Liver (tissue), 9 donors: ENCODE measurements around the gene HMX1. TPM values are rescaled to one million over a fixed set of nuclear protein-coding genes. Genes with fewer than 3 reads are reported as not detected.

Source experiments
- DNase-seq: peaks from one replicate; pipeline ENCODE4 v3.0.0-alpha.2; 2017; ENCODE audit warnings: low spot score
- H3K27ac ChIP-seq, 2 donors: one replicate each; pipeline ENCODE4 v1.7.0; 2013; ENCODE audit warnings: inconsistent platforms in 2 of 2, low read length in 2 of 2, control low read depth in 1 of 2, low read depth in 1 of 2, mild to moderate bottlenecking in 1 of 2
- H3K27me3 ChIP-seq, 4 donors: one replicate each; pipeline versions ENCODE4 v1.6.1 to v1.7.0; 2013; ENCODE audit warnings: low read length in 3 of 4, inconsistent platforms in 1 of 4, mild to moderate bottlenecking in 1 of 4, moderate library complexity in 1 of 4; ENCODE audit not compliant: control insufficient read depth in 4 of 4, insufficient read depth in 4 of 4
- H3K36me3 ChIP-seq, 4 donors: one replicate each; pipeline versions ENCODE4 v1.6.1 to v1.7.0; 2013; ENCODE audit warnings: low read length in 3 of 4, mild to moderate bottlenecking in 3 of 4, low read depth in 1 of 4, moderate library complexity in 1 of 4; ENCODE audit not compliant: control insufficient read depth in 4 of 4, insufficient read depth in 3 of 4
- H3K4me1 ChIP-seq, 4 donors: one replicate each; pipeline versions ENCODE4 v1.6.1 to v1.7.0; 2013; ENCODE audit warnings: low read length in 3 of 4, mild to moderate bottlenecking in 3 of 4, moderate library complexity in 1 of 4; ENCODE audit not compliant: control insufficient read depth in 4 of 4, insufficient read depth in 4 of 4
- H3K4me3 ChIP-seq, 3 donors: one replicate each; pipeline versions ENCODE4 v1.6.1 to v1.7.0; 2013; ENCODE audit warnings: low read length in 3 of 3, control low read depth in 1 of 3, low read depth in 1 of 3, mild to moderate bottlenecking in 1 of 3
- H3K9ac ChIP-seq, 2 donors: one replicate each; pipeline ENCODE4 v1.7.0; 2013; ENCODE audit warnings: low read length in 2 of 2, mild to moderate bottlenecking in 2 of 2, moderate library complexity in 2 of 2, control low read depth in 1 of 2, low read depth in 1 of 2
- H3K9me3 ChIP-seq, 4 donors: one replicate each; pipeline versions ENCODE4 v1.6.1 to v1.7.0; 2013; ENCODE audit warnings: low read length in 3 of 4; ENCODE audit not compliant: control insufficient read depth in 4 of 4
- EGR1 ChIP-seq, 2 donors: IDR thresholded peaks; 2 replicates each; pipeline ENCODE4 v1.6.1; 2016 to 2018; ENCODE audit warnings: antibody characterized with exemption in 2 of 2, low read depth in 2 of 2
- FOXA1 ChIP-seq: IDR thresholded peaks from 2 replicates; pipeline ENCODE4 v1.6.1; 2016; ENCODE audit warnings: antibody characterized with exemption
- FOXA2 ChIP-seq: IDR thresholded peaks from 2 replicates; pipeline ENCODE4 v1.6.1; 2016; ENCODE audit warnings: antibody characterized with exemption
- GABPA ChIP-seq, 2 donors: IDR thresholded peaks in 1 of 2; conservative IDR thresholded peaks in 1 of 2; 2 replicates each; pipeline ENCODE4 v1.6.1; 2016; ENCODE audit warnings: antibody characterized with exemption in 2 of 2, mild to moderate bottlenecking in 1 of 2, moderate library complexity in 1 of 2
- HNF4A ChIP-seq, 2 donors: conservative IDR thresholded peaks; 2 replicates each; pipeline ENCODE4 v1.6.1; 2016; ENCODE audit warnings: antibody characterized with exemption in 2 of 2, mild to moderate bottlenecking in 2 of 2
- HNF4G ChIP-seq: IDR thresholded peaks from 2 replicates; pipeline ENCODE4 v1.6.1; 2016; ENCODE audit warnings: antibody characterized with exemption
- JUND ChIP-seq, 2 donors: IDR thresholded peaks; 2 replicates each; pipeline ENCODE4 v1.6.1; 2016; ENCODE audit warnings: antibody characterized with exemption in 2 of 2
- NR2F2 ChIP-seq: IDR thresholded peaks from 2 replicates; pipeline ENCODE4 v1.6.1; 2016; ENCODE audit warnings: antibody characterized with exemption
- RAD21 ChIP-seq, 2 donors: IDR thresholded peaks; 2 replicates each; pipeline ENCODE4 v1.6.1; 2016; ENCODE audit warnings: antibody characterized with exemption in 2 of 2, mild to moderate bottlenecking in 2 of 2
- RXRA ChIP-seq, 2 donors: IDR thresholded peaks; 2 replicates each; pipeline ENCODE4 v1.6.1; 2017 to 2018; ENCODE audit warnings: antibody characterized with exemption in 2 of 2, mild to moderate bottlenecking in 1 of 2
- SP1 ChIP-seq: IDR thresholded peaks from 2 replicates; pipeline ENCODE4 v1.6.1; 2018; ENCODE audit warnings: antibody characterized with exemption, mild to moderate bottlenecking
- TAF1 ChIP-seq: conservative IDR thresholded peaks from 2 replicates; pipeline ENCODE4 v1.6.1; 2016; ENCODE audit warnings: antibody characterized with exemption, mild to moderate bottlenecking
- YY1 ChIP-seq: IDR thresholded peaks from 2 replicates; pipeline ENCODE4 v1.6.1; 2016; ENCODE audit warnings: antibody characterized with exemption, mild to moderate bottlenecking
- WGBS: extraction: QIAGEN DNeasy Blood & Tissue Kit; methylation state at CpG from one replicate; pipeline ENCODE4 v1.1.7; 2013; 5-methylcytosine and 5-hydroxymethylcytosine counted together
- polyA plus RNA-seq, 2 donors: library from polyadenylated mRNA; stranded (reverse) in 1 of 2; unstranded in 1 of 2; fragments of 200-250 nt in 1 of 2; fragments of >200 nt in 1 of 2; fragmentation: Nextera tagmentation in 1 of 2; extraction: Ambion mirVana in 1 of 2; gene quantifications; one replicate each; pipeline versions ENCODE4 v1.2.1 to v1.2.3, GENCODE V29; 2013 to 2015
- total RNA-seq, 2 donors: library from RNA; depleted of rRNA; stranded (reverse); fragments of >200 nt; gene quantifications; one replicate each; pipeline ENCODE4 v1.2.3, GENCODE V29; 2014
- TF ChIP-seq, protein P1 (sequence below): IDR thresholded peaks from 2 replicates; pipeline ENCODE4 v1.6.1; 2016; ENCODE audit warnings: antibody characterized with exemption, mild to moderate bottlenecking
- TF ChIP-seq, protein P2 (sequence below): IDR thresholded peaks from 2 replicates; pipeline ENCODE4 v1.6.1; 2016; ENCODE audit warnings: antibody characterized with exemption
- TF ChIP-seq, protein P3 (sequence below): IDR thresholded peaks from 2 replicates; pipeline ENCODE4 v1.6.1; 2016; ENCODE audit warnings: antibody characterized with exemption
- TF ChIP-seq, protein P4 (sequence below): fragments of 150-350 bp; IDR thresholded peaks from 2 replicates; pipeline ENCODE4 v1.5.1; 2017; ENCODE audit warnings: improper control_type of control experiment, low read depth, low read length; ENCODE audit not compliant: missing input control
- TF ChIP-seq, protein P5 (sequence below): IDR thresholded peaks from 2 replicates; pipeline ENCODE4 v1.6.1; 2016; ENCODE audit warnings: antibody characterized with exemption
- donor health status: healthy.
- donor health status: healthy.
- donor health status: healthy.
- donor health status: healthy.
- donor health status: healthy.

HMX1 gene
- total and polyA plus RNA-seq, 4 donors, result not detected

DNA sequence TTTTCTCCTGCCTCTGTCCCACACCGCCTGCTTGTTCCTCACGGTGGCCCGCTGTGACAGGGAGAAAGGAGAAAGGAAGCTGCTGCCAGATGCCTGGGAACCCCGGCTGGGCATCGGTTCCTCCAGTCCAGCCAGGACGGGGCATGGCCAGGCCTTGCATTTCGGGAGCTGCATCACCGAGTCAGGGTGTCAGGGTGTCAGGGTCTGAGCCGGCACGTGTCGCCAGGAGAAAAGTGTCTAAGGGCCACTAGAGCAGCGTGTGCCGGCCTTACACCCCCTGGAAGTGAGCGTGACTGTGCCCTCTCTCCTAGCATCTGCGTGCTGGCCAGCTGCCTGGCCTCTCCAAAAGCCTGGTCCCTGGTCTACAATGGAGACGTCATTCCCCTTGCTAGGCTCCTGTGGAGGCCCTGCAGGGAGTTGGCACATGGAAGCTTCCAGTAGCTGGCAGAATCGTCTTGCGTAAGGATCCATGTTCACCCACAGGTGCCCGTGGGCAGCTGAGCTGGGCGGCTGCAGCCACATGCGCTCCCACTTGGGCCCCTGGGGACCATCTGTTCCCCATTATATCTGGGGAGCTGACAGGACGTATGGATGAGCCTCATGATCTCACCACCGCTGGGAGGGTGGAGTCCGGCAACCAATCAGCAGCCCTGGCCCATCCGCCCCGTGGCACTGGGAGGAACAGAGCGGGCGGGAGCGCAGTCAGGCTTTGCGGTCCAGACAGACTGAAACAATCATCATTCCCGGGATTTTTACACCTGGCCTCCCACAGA, 39.9 kb upstream of the HMX1 start:
- H3K4me3 ChIP-seq, result no peak overlapping the region
- H3K36me3 ChIP-seq, result no peaks in the 10 kb centered on the region
- H3K9me3 ChIP-seq, result no peaks in the 10 kb centered on the region
- no peak overlapping the region for H3K9ac ChIP-seq
- H3K27ac ChIP-seq, result no peak overlapping the region
- WGBS, result 77% methylated on average over 31 of the region's 31 CpGs
- TF ChIP-seq, protein P1, sequence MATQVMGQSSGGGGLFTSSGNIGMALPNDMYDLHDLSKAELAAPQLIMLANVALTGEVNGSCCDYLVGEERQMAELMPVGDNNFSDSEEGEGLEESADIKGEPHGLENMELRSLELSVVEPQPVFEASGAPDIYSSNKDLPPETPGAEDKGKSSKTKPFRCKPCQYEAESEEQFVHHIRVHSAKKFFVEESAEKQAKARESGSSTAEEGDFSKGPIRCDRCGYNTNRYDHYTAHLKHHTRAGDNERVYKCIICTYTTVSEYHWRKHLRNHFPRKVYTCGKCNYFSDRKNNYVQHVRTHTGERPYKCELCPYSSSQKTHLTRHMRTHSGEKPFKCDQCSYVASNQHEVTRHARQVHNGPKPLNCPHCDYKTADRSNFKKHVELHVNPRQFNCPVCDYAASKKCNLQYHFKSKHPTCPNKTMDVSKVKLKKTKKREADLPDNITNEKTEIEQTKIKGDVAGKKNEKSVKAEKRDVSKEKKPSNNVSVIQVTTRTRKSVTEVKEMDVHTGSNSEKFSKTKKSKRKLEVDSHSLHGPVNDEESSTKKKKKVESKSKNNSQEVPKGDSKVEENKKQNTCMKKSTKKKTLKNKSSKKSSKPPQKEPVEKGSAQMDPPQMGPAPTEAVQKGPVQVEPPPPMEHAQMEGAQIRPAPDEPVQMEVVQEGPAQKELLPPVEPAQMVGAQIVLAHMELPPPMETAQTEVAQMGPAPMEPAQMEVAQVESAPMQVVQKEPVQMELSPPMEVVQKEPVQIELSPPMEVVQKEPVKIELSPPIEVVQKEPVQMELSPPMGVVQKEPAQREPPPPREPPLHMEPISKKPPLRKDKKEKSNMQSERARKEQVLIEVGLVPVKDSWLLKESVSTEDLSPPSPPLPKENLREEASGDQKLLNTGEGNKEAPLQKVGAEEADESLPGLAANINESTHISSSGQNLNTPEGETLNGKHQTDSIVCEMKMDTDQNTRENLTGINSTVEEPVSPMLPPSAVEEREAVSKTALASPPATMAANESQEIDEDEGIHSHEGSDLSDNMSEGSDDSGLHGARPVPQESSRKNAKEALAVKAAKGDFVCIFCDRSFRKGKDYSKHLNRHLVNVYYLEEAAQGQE, result no peak
- TF ChIP-seq HNF4A (conservative IDR thresholded peaks at IDR 0.05) (no peak), RAD21 (IDR thresholded peaks at IDR 0.05) (no peak), NR2F2 (no peak), EGR1 (IDR thresholded peaks at IDR 0.05; ENCODE audit: low read depth in 2 of 2) (no peak), GABPA (IDR thresholded peaks at IDR 0.05 in 1 of 2, conservative IDR thresholded peaks at IDR 0.05 in 1 of 2) (no peak), HNF4G (no peak), RXRA (IDR thresholded peaks at IDR 0.05) (no peak), SP1 (no peak), FOXA1 (no peak), JUND (IDR thresholded peaks at IDR 0.05) (no peak), TAF1 (no peak), FOXA2 (no peak), YY1 (no peak)
- TF ChIP-seq, protein P2, sequence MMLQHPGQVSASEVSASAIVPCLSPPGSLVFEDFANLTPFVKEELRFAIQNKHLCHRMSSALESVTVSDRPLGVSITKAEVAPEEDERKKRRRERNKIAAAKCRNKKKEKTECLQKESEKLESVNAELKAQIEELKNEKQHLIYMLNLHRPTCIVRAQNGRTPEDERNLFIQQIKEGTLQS, result no peak
- TF ChIP-seq, protein P3, sequence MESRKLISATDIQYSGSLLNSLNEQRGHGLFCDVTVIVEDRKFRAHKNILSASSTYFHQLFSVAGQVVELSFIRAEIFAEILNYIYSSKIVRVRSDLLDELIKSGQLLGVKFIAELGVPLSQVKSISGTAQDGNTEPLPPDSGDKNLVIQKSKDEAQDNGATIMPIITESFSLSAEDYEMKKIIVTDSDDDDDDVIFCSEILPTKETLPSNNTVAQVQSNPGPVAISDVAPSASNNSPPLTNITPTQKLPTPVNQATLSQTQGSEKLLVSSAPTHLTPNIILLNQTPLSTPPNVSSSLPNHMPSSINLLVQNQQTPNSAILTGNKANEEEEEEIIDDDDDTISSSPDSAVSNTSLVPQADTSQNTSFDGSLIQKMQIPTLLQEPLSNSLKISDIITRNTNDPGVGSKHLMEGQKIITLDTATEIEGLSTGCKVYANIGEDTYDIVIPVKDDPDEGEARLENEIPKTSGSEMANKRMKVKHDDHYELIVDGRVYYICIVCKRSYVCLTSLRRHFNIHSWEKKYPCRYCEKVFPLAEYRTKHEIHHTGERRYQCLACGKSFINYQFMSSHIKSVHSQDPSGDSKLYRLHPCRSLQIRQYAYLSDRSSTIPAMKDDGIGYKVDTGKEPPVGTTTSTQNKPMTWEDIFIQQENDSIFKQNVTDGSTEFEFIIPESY, result no peak
- TF ChIP-seq, protein P4, sequence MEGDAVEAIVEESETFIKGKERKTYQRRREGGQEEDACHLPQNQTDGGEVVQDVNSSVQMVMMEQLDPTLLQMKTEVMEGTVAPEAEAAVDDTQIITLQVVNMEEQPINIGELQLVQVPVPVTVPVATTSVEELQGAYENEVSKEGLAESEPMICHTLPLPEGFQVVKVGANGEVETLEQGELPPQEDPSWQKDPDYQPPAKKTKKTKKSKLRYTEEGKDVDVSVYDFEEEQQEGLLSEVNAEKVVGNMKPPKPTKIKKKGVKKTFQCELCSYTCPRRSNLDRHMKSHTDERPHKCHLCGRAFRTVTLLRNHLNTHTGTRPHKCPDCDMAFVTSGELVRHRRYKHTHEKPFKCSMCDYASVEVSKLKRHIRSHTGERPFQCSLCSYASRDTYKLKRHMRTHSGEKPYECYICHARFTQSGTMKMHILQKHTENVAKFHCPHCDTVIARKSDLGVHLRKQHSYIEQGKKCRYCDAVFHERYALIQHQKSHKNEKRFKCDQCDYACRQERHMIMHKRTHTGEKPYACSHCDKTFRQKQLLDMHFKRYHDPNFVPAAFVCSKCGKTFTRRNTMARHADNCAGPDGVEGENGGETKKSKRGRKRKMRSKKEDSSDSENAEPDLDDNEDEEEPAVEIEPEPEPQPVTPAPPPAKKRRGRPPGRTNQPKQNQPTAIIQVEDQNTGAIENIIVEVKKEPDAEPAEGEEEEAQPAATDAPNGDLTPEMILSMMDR, result no peak
- TF ChIP-seq, protein P5, sequence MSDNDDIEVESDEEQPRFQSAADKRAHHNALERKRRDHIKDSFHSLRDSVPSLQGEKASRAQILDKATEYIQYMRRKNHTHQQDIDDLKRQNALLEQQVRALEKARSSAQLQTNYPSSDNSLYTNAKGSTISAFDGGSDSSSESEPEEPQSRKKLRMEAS, result no peak
- DNase-seq, result peak; percentile 20
- H3K27me3 ChIP-seq, result peaks cover 0 to 2% (median 0%) of the 10 kb centered on the region in 4 donors
- no peaks in the 10 kb centered on the region for H3K4me1 ChIP-seq
